Ovary (tissue), 9 donors: ENCODE data around the gene ERMP1. TPM values are rescaled to one million over a fixed set of nuclear protein-coding genes. Genes with fewer than 3 reads are reported as not detected.

Experiments
- DNase-seq, 5 donors: peaks; one replicate each; pipeline ENCODE4 v3.0.0-alpha.2; 2019 to 2020
- H3K27ac ChIP-seq, 2 donors: fragments of 200-600 bp; one replicate each; pipeline versions ENCODE4 v1.5.1 to v1.8.0; 2019 to 2022
- H3K27me3 ChIP-seq: fragments of 200-600 bp; one replicate; pipeline ENCODE4 v1.8.0; 2022
- H3K36me3 ChIP-seq: fragments of 200-600 bp; sonication (generic); one replicate; pipeline ENCODE4 v1.5.1; 2019
- H3K4me1 ChIP-seq: one replicate; pipeline ENCODE4 v1.8.1; 2013; ENCODE audit warnings: mild to moderate bottlenecking, moderate library complexity; ENCODE audit not compliant: insufficient read depth
- H3K4me3 ChIP-seq: fragments of 200-600 bp; sonication (generic); one replicate; pipeline ENCODE4 v1.5.1; 2017
- H3K9me3 ChIP-seq, 2 donors: fragments of 200-600 bp in 1 of 2; sonication (generic) in 1 of 2; one replicate each; pipeline versions ENCODE4 v1.5.1 to v1.8.1; 2013 to 2019; ENCODE audit warnings: mild to moderate bottlenecking in 1 of 2, moderate library complexity in 1 of 2
- EP300 ChIP-seq: sonication (generic); formaldehyde crosslinking; IDR thresholded peaks from one replicate; pipeline ENCODE4 v1.6.1; 2017; ENCODE audit warnings: antibody characterized with exemption
- POLR2A ChIP-seq: fragments of 450-650 bp; IDR thresholded peaks from one replicate; pipeline ENCODE4 v1.6.1; 2017; ENCODE audit warnings: antibody characterized with exemption, mild to moderate bottlenecking, moderate library complexity
- WGBS, 3 donors: extraction: QIAGEN DNeasy Blood & Tissue Kit in 1 of 3; methylation state at CpG; one replicate each; pipeline versions ENCODE4 v1.1.5 to v1.1.7; 2013 to 2017; 5-methylcytosine and 5-hydroxymethylcytosine counted together
- intact Hi-C, 4 donors: fragments of 100-400 bp; cut with DNase I; formaldehyde crosslinking; loops; one replicate each; pipeline versions ENCODE4 v1.11.0 to v1.15.1; 2022 to 2023
- polyA plus RNA-seq, 2 donors: library from polyadenylated mRNA; stranded (reverse); fragments of 200-250 nt in 1 of 2; fragments of 350-450 nt in 1 of 2; fragmentation: Illumina TruSeq in 1 of 2; extraction: RNeasy Lipid Tissue Mini Kit (QIAGEN cat#74804) in 1 of 2; gene quantifications; one replicate each; pipeline ENCODE4 v1.2.3, GENCODE V29; 2013 to 2014
- total RNA-seq, 7 donors: library from RNA; depleted of rRNA in 2 of 7; stranded (reverse); fragments of >200 nt in 2 of 7; fragmentation: NEBNext Ultra II Directional in 3 of 7; extraction: Animal tissue kit (Norgen Biotek cat#: 25700) in 3 of 7; gene quantifications; one replicate each; pipeline versions ENCODE4 v1.1.0 to v1.2.4, GENCODE V29; 2016 to 2023
- TF ChIP-seq, protein P1 (sequence below), 3 donors: fragments of 450-650 bp in 2 of 3; fragments of 200-600 bp in 1 of 3; IDR thresholded peaks; one replicate each; pipeline versions ENCODE4 v1.5.1 to v1.8.0; 2016 to 2022; ENCODE audit warnings: antibody characterized with exemption in 3 of 3, mild to moderate bottlenecking in 1 of 3
- donor health status: DM: no; HTN: no; CAD: no; lungs with moderate emphysema.
- donor health status: DM: no; HTN: no; CAD: no.
- donor health status: Bipolar disorder and iron deficiency.
- donor health status: DM: yes; HTN: yes; CAD: no.
- donor health status: DM: no; HTN: no; CAD: no.
- donor health status: DM: yes; HTN: yes; CAD: no.

ERMP1 gene
- total and polyA plus RNA-seq, 9 donors, result 8.3 to 217 (median 14.8) TPM

DNA sequence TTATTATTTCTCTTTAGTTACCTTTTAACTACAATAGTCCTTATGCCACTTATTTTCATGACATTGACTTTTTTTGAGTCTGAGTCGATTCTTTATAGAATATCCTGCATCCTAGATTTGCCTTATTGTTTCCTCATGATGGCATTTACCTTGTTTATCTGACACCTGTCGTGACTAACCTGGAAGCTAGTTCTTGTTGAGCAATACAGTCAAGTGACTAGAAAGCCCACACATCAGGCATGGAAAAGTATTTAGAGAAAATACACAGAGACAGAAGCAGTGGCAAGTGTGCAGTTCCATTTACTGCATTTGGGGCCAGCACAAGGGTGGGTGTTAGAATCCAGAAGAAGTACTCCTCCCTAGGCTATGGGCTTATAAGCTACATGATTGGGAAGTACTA is 97.8 kb downstream of the ERMP1 start:
- WGBS, 3 donors, result 98 to 99% (median 99%) methylated on average over 2 of the region's 2 CpGs
- Histone ChIP-seq H3K27me3 (no peaks in the 10 kb centered on the region), H3K27ac (no peak overlapping the region), H3K4me3 (no peak overlapping the region), H3K4me1 (no peaks in the 10 kb centered on the region), H3K36me3 (no peaks in the 10 kb centered on the region), H3K9me3 (no peaks in the 10 kb centered on the region)
- intact Hi-C loops, result no loop called here
- TF ChIP-seq, protein P1, sequence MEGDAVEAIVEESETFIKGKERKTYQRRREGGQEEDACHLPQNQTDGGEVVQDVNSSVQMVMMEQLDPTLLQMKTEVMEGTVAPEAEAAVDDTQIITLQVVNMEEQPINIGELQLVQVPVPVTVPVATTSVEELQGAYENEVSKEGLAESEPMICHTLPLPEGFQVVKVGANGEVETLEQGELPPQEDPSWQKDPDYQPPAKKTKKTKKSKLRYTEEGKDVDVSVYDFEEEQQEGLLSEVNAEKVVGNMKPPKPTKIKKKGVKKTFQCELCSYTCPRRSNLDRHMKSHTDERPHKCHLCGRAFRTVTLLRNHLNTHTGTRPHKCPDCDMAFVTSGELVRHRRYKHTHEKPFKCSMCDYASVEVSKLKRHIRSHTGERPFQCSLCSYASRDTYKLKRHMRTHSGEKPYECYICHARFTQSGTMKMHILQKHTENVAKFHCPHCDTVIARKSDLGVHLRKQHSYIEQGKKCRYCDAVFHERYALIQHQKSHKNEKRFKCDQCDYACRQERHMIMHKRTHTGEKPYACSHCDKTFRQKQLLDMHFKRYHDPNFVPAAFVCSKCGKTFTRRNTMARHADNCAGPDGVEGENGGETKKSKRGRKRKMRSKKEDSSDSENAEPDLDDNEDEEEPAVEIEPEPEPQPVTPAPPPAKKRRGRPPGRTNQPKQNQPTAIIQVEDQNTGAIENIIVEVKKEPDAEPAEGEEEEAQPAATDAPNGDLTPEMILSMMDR (IDR thresholded peaks at IDR 0.05), result no peak
- TF ChIP-seq POLR2A (no peak), EP300 (no peak)
- DNase-seq, result no peak

Other genes with a start within 250 kb of the ERMP1 start
- 10 to 100 TPM; 16.6 to 35.6 (median 21.9) TPM for gene RIC1, start 204.0 kb downstream of the ERMP1 start, total RNA-seq
- 10 to 100 TPM in 1 of 2 donors, 1 to 10 TPM in 1; 6.9 to 13.4 TPM for gene RIC1, start 204.0 kb downstream of the ERMP1 start, polyA plus RNA-seq
- gene MLANA, start 57.8 kb upstream of the ERMP1 start, total RNA-seq, result not detected
- not detected for gene MLANA, start 57.8 kb upstream of the ERMP1 start, polyA plus RNA-seq
- gene RANBP6, start 182.5 kb upstream of the ERMP1 start, total RNA-seq, result 10 to 100 TPM in 6 of 7 donors, 1 to 10 TPM in 1; 9.8 to 18.1 (median 15.6) TPM
- 10 to 100 TPM in 1 of 2 donors, 1 to 10 TPM in 1; 6.4 to 11.3 TPM for gene RANBP6, start 182.5 kb upstream of the ERMP1 start, polyA plus RNA-seq